ENCODE data around the gene PALD1.

DNA sequence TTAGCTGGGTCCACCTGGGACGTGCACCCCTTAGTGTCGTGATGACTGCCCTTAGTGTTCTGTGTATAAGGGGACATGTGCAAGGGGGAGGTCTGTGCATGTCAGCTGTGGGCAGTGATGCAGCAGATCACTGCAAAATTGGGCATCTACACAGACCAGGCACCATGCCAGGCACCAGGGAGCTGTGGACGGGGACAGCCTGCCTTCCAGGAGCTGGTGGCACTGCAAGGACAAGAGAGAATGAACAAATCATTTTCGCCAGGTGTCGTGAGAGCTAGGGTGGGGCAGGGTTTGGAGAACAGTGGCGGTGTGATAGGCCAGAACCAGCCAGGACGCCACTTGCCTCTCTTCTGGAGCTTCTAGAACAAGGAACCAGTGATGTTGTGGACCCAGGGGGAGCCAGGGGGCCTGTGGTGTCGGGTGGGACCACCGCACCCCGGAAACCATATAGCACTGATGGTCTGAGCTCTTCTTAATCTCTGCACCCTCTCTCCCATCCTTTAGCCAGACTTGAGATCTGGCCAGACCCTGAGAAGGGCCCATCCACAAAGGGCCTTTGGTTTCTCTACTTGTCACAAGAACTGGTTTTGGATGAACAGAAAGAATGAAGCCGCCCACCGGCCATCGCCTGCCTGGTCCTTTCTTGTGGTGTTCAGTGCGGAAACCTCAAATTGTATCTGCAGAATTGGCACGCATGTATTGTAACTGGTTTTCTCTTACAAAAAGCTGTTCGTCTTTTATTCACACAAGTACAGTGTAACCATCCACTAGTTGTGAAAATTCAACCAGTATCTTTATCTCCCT lies 93.3 kb downstream of the PALD1 start:
- no peak for TF ChIP-seq RCOR1 (IDR thresholded peaks at IDR 0.05; ENCODE audit: low read depth, low read length)
- no peak for TF ChIP-seq POLR2A (IDR thresholded peaks at IDR 0.05; ENCODE audit: low read length)
- TF ChIP-seq, protein P1, sequence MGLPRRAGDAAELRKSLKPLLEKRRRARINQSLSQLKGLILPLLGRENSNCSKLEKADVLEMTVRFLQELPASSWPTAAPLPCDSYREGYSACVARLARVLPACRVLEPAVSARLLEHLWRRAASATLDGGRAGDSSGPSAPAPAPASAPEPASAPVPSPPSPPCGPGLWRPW (IDR thresholded peaks at IDR 0.05): no peak
- no peak for TF ChIP-seq JUNB (IDR thresholded peaks at IDR 0.05)
- no peak for TF ChIP-seq SMC3 (IDR thresholded peaks at IDR 0.05)
- TF ChIP-seq, protein P2, sequence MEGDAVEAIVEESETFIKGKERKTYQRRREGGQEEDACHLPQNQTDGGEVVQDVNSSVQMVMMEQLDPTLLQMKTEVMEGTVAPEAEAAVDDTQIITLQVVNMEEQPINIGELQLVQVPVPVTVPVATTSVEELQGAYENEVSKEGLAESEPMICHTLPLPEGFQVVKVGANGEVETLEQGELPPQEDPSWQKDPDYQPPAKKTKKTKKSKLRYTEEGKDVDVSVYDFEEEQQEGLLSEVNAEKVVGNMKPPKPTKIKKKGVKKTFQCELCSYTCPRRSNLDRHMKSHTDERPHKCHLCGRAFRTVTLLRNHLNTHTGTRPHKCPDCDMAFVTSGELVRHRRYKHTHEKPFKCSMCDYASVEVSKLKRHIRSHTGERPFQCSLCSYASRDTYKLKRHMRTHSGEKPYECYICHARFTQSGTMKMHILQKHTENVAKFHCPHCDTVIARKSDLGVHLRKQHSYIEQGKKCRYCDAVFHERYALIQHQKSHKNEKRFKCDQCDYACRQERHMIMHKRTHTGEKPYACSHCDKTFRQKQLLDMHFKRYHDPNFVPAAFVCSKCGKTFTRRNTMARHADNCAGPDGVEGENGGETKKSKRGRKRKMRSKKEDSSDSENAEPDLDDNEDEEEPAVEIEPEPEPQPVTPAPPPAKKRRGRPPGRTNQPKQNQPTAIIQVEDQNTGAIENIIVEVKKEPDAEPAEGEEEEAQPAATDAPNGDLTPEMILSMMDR (IDR thresholded peaks at IDR 0.05): no peak

Data from A549 (cell line).